Common myeloid progenitor, CD34-positive (primary cell): ENCODE measurements around the gene C1QTNF2.
A peak's percentile ranks its signal among the peaks of the same experiment; 100 is the strongest.

Experiments used
- CTCF ChIA-PET: fragments of 350-600 bp; sonication (Branson Sonifier 250); formaldehyde crosslinking; loops from one replicate; lab custom pipeline; 2021; ENCODE audit warnings: antibody characterized with exemption; lab: Charles Lee
- POLR2A ChIA-PET: fragments of 350-600 bp; sonication (Branson Sonifier 250); formaldehyde crosslinking; loops from one replicate; lab custom pipeline; 2021; ENCODE audit warnings: antibody characterized with exemption; lab: Charles Lee
- DNase-seq, 3 donors: peaks; one replicate each; pipeline versions ENCODE4 v3.0.0 to v3.0.0-alpha.2; 2013
- H3K27ac ChIP-seq, 2 experiments: 1 replicate in 1 of 2; 2 replicates in 1 of 2; pipeline ENCODE4 v1.7.0; 2013; ENCODE audit warnings: inconsistent platforms in 2 of 2, low read length in 2 of 2, mild to moderate bottlenecking in 2 of 2, low read depth in 1 of 2, moderate library complexity in 1 of 2; ENCODE audit not compliant: severe bottlenecking in 2 of 2, insufficient read depth in 1 of 2, poor library complexity in 1 of 2
- H3K27me3 ChIP-seq, 5 experiments: replicated peaks in 2 of 5; 1 replicate in 3 of 5; 2 replicates in 2 of 5; pipeline versions ENCODE4 v1.6.1 to v1.7.0; 2013; ENCODE audit warnings: low read length in 4 of 5, mild to moderate bottlenecking in 2 of 5, moderate library complexity in 2 of 5, inconsistent platforms in 1 of 5; ENCODE audit not compliant: insufficient read depth in 5 of 5, control insufficient read depth in 4 of 5
- H3K36me3 ChIP-seq, 4 experiments: 1 replicate in 2 of 4; 2 replicates in 2 of 4; pipeline versions ENCODE4 v1.6.1 to v1.7.0; 2013; ENCODE audit warnings: low read length in 3 of 4, control low read depth in 1 of 4, mild to moderate bottlenecking in 1 of 4; ENCODE audit not compliant: control insufficient read depth in 4 of 4, insufficient read depth in 4 of 4
- H3K4me1 ChIP-seq, 4 experiments: 1 replicate in 3 of 4; 2 replicates in 1 of 4; pipeline versions ENCODE4 v1.6.1 to v1.7.1; 2013; ENCODE audit warnings: low read length in 3 of 4, mild to moderate bottlenecking in 3 of 4, control low read depth in 1 of 4, inconsistent platforms in 1 of 4, moderate library complexity in 1 of 4; ENCODE audit not compliant: control insufficient read depth in 4 of 4, insufficient read depth in 4 of 4; ENCODE audit errors: control extremely low read depth in 1 of 4
- H3K4me3 ChIP-seq, 7 experiments: 1 replicate in 4 of 7; 2 replicates in 3 of 7; pipeline versions ENCODE4 v1.5.1 to v1.7.0; 2013; ENCODE audit warnings: mild to moderate bottlenecking in 7 of 7, low read length in 6 of 7, moderate library complexity in 6 of 7, inconsistent platforms in 2 of 7, low read depth in 2 of 7, control low read depth in 1 of 7; ENCODE audit not compliant: insufficient read depth in 4 of 7, control insufficient read depth in 1 of 7; ENCODE audit errors: extremely low read depth in 1 of 7
- H3K9me3 ChIP-seq, 5 experiments: 1 replicate in 4 of 5; 2 replicates in 1 of 5; pipeline versions ENCODE4 v1.6.1 to v1.7.1; 2013; ENCODE audit warnings: low read length in 4 of 5, mild to moderate bottlenecking in 2 of 5, inconsistent platforms in 1 of 5, low read depth in 1 of 5, moderate library complexity in 1 of 5; ENCODE audit not compliant: control insufficient read depth in 4 of 5, insufficient read depth in 2 of 5; ENCODE audit errors: control extremely low read depth in 1 of 5
- WGBS: methylation state at CpG from one replicate; pipeline ENCODE4 v1.1.5; 2013; ENCODE audit not compliant: insufficient coverage; 5-methylcytosine and 5-hydroxymethylcytosine counted together

The C1QTNF2 gene

DNA sequence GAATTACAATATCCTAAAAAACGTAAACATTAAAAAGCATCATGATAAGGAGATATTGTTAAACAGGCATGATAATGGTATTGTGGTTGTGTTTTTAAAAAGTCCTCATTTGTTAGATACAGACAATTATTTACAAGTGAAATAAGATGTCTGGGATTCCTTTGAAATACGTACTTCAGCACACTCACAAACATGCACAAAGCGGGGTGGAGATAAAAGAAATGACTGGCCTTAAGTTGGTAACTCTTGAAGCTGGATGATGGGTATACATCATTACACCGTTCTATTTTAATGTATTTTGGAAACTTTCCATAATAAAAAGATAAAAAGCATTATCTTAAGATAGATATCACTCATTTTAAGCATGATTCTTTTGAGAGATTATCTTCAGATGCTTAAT lies 28.4 kb upstream of the C1QTNF2 start:
- H3K9me3 ChIP-seq = no peaks in the 10 kb centered on the region
- WGBS = no CpG with 5 or more reads among the region's 4 CpGs
- peaks cover 6 to 23% (median 16%) of the 10 kb centered on the region in 4 experiments for H3K36me3 ChIP-seq
- no peaks in the 10 kb centered on the region for H3K27me3 ChIP-seq
- ChIA-PET CTCF (no interaction called here), POLR2A (no interaction called here)
- peaks cover 5 to 8% (median 7%) of the 10 kb centered on the region in 4 experiments for H3K4me1 ChIP-seq
- DNase-seq = no peak
- peak overlapping the region in 1 of 2 experiments; percentile 82 for H3K27ac ChIP-seq
- H3K4me3 ChIP-seq = peak overlapping the region in 4 of 7 experiments; percentile 70 to 86 (median 83)

DNA sequence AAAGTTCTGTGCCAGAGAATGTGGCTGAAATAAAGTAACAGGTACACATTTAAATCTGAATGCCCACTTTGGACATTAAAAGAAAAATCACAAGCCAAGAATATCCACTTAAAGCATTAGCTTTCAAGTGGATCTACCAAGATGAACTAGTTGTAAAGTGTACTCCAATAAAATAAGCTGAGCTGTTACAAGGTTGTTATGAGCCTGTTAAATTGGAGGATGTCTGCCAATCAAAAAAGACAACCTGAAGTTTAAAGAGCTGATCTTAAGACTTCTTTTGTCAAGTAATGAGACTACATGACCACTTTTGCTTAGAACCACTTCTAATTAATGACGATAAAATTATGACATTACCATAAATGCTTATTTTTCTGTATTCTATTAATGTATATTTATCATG lies 27.1 kb upstream of the C1QTNF2 start:
- H3K4me3 ChIP-seq = no peak overlapping the region
- POLR2A ChIA-PET = no interaction called here
- CTCF ChIA-PET = interaction anchor here (1.5 kb wide), 1 partner anchor 375 kb away, joined by 3 read pairs; no protein-coding TSS in a partner anchor

DNA sequence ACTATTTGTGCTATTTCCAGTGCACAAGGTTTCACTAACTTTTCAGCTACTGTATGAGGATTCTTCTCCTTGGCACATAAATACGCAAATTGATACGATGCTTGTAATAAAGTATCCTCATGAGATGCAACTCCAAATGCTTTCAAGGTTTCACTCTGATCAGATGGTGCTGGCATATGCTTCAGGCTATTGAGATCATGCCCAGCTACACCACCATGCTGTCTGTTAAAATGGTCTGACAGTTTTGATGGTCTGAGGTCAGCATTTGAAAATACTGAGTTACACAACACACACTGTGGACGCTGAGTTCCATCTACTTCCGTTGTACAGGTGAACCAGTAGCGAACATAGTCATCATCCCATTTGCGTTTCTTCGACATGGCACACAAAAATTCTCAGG lies 24.7 kb upstream of the C1QTNF2 start:
- Histone ChIP-seq H3K9me3 (no peaks in the 10 kb centered on the region), H3K36me3 (peaks cover 0 to 5% (median 0%) of the 10 kb centered on the region in 4 experiments), H3K4me3 (no peak overlapping the region), H3K4me1 (peaks cover under 1 to 6% (median 3%) of the 10 kb centered on the region in 4 experiments), H3K27ac (no peak overlapping the region), H3K27me3 (no peaks in the 10 kb centered on the region)
- POLR2A ChIA-PET = no interaction called here
- no peak for DNase-seq
- 96% methylated on average over 7 of the region's 7 CpGs for WGBS
- CTCF ChIA-PET = interaction anchor here (1.9 to 2.9 kb wide), 2 partner anchors 9 to 373 kb away, joined by 4 to 13 read pairs; no protein-coding TSS in a partner anchor

More for the DNA sequence above, 27.1 kb upstream of the C1QTNF2 start:
- no peak for DNase-seq
- WGBS = no CpG with 5 or more reads among the region's 1 CpG
- Histone ChIP-seq H3K27me3 (no peaks in the 10 kb centered on the region), H3K4me1 (peaks cover 5 to 8% (median 7%) of the 10 kb centered on the region in 4 experiments), H3K36me3 (peaks cover 0 to 14% (median 7%) of the 10 kb centered on the region in 4 experiments), H3K27ac (no peak overlapping the region), H3K9me3 (no peaks in the 10 kb centered on the region)

GRCh38 chr5:160390787-160391696 lies 20.6 kb upstream of the C1QTNF2 start:
- Histone ChIP-seq H3K27me3 (no peaks in the 10 kb centered on the region), H3K27ac (no peak overlapping the region), H3K36me3 (peaks cover 0 to 5% (median 0%) of the 10 kb centered on the region in 4 experiments), H3K4me1 (no peaks in the 10 kb centered on the region), H3K9me3 (peaks cover 1 to 11% (median 3%) of the 10 kb centered on the region in 5 experiments), H3K4me3 (no peak overlapping the region)
- DNase-seq = peak; percentile 36 to 63 (median 59)
- CTCF ChIA-PET = interaction anchor here (0.6 to 4.4 kb wide), 23 partner anchors 9 to 948 kb away, joined by 3 to 35 read pairs (median 5); no protein-coding TSS in a partner anchor
- POLR2A ChIA-PET = no interaction called here
- WGBS = 0% methylated on average over 1 of the region's 8 CpGs

DNA sequence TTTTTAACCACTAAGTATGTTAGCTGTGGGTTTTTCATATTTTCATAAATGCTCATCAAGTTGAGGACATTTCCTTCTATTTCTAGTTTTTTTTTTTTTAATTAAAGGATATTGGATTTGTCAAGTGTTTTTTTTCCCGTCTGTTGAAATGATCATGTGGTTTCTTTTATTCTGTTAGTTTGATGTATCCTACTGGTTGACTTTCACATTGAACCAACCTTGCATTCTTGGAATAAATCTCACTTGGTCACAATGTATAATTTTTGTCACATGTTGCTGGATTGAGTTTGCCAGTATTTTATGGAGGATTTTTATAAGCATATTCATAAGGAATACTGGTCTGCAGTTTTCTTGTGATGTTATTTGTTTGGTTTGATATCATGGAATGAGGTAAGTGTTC lies 17.0 kb upstream of the C1QTNF2 start:
- Histone ChIP-seq H3K9me3 (peaks cover 1 to 11% (median 3%) of the 10 kb centered on the region in 5 experiments), H3K36me3 (no peaks in the 10 kb centered on the region), H3K4me1 (no peaks in the 10 kb centered on the region), H3K27me3 (no peaks in the 10 kb centered on the region), H3K27ac (no peak overlapping the region), H3K4me3 (no peak overlapping the region)
- no CpG with 5 or more reads among the region's 1 CpG for WGBS
- ChIA-PET POLR2A (interaction anchor here (0.6 kb wide), 1 partner anchor 12 kb away, joined by 3 read pairs; no protein-coding TSS in a partner anchor), CTCF (no interaction called here)
- DNase-seq = peak in 1 of 3 donors; percentile 20

- Histone ChIP-seq H3K9me3 (peaks cover 1 to 11% (median 3%) of the 10 kb centered on the region in 5 experiments), H3K36me3 (no peaks in the 10 kb centered on the region), H3K4me1 (no peaks in the 10 kb centered on the region), H3K27me3 (no peaks in the 10 kb centered on the region), H3K4me3 (no peak overlapping the region), H3K27ac (no peak overlapping the region)
- POLR2A ChIA-PET = no interaction called here
- no peak for DNase-seq
- CTCF ChIA-PET = no interaction called here
Measured at GRCh38 chr5:160385496-160385895, 15.1 kb upstream of the C1QTNF2 start.

GRCh38 chr5:160384681-160385080 lies 14.3 kb upstream of the C1QTNF2 start:
- POLR2A ChIA-PET = no interaction called here
- 100% methylated on average over 1 of the region's 1 CpG for WGBS
- H3K27me3 ChIP-seq = no peaks in the 10 kb centered on the region
- DNase-seq = no peak
- no peak overlapping the region for H3K27ac ChIP-seq
- H3K4me3 ChIP-seq = no peak overlapping the region
- H3K9me3 ChIP-seq = peaks cover 1 to 11% (median 3%) of the 10 kb centered on the region in 5 experiments
- H3K4me1 ChIP-seq = peaks cover 0 to 6% (median 1%) of the 10 kb centered on the region in 4 experiments
- no peaks in the 10 kb centered on the region for H3K36me3 ChIP-seq
- CTCF ChIA-PET = interaction anchor here (0.5 kb wide), 1 partner anchor 34 kb away, joined by 4 read pairs; no protein-coding TSS in a partner anchor
